ENCODE measurements around the gene SP4. TPM values are rescaled to one million over a fixed set of nuclear protein-coding genes. Genes with fewer than 3 reads are reported as not detected.

The SP4 gene
- total RNA-seq (2014; rRNA removed; shearing (Covaris generic)): 12.6 and 16.6 TPM in 2 replicates

GRCh38 chr7:21427871-21428658, at the start of gene SP4:
Gene SP4, plus strand, starts transcription at chr7:21428083. Its CDS starts 169 bp downstream, at chr7:21428252.
- peak; percentile 99 for DNase-seq (ENCODE audit: low spot score)

GRCh38 chr7:21383227-21384220, 44.4 kb upstream of the SP4 start:
- no peak for DNase-seq (ENCODE audit: low spot score)

GRCh38 chr7:21393937-21394336, 33.9 kb upstream of the SP4 start:
- no peak for DNase-seq (ENCODE audit: low spot score)

GRCh38 chr7:21401944-21402343, 25.9 kb upstream of the SP4 start:
- no peak for DNase-seq (ENCODE audit: low spot score)

GRCh38 chr7:21407796-21408480, 19.9 kb upstream of the SP4 start:
- no peak for DNase-seq (ENCODE audit: low spot score)

- DNase-seq (ENCODE audit: low spot score): no peak
These were observed 19.4 kb upstream of the SP4 start for GRCh38 chr7:21408481-21408820.

GRCh38 chr7:21412410-21412851, 15.5 kb upstream of the SP4 start:
- no peak for DNase-seq (ENCODE audit: low spot score)

GRCh38 chr7:21412957-21413356, 14.9 kb upstream of the SP4 start:
- DNase-seq (ENCODE audit: low spot score): no peak

- DNase-seq (ENCODE audit: low spot score): no peak
These were observed 14.4 kb upstream of the SP4 start for GRCh38 chr7:21413502-21413901.

GRCh38 chr7:21414795-21415393, 13.0 kb upstream of the SP4 start:
- DNase-seq (ENCODE audit: low spot score): no peak

- no peak for DNase-seq (ENCODE audit: low spot score)
These were observed 10.2 kb upstream of the SP4 start for GRCh38 chr7:21417647-21418046.

- no peak for DNase-seq (ENCODE audit: low spot score)
These were observed 5.1 kb upstream of the SP4 start for GRCh38 chr7:21422751-21423150.

GRCh38 chr7:21425290-21425689, 2.6 kb upstream of the SP4 start:
- DNase-seq (ENCODE audit: low spot score): no peak

- no peak for DNase-seq (ENCODE audit: low spot score)
These were observed 1.3 kb upstream of the SP4 start for GRCh38 chr7:21426286-21427181.

GRCh38 chr7:21427182-21427870, 557 bp upstream of the SP4 start:
- peak; percentile 100 for DNase-seq (ENCODE audit: low spot score)

GRCh38 chr7:21428659-21428941, 717 bp downstream of the SP4 start:
- no peak for DNase-seq (ENCODE audit: low spot score)

- no peak for DNase-seq (ENCODE audit: low spot score)
These were observed 1.1 kb downstream of the SP4 start for GRCh38 chr7:21429021-21429420.

GRCh38 chr7:21429786-21430574, 2.1 kb downstream of the SP4 start:
- no peak for DNase-seq (ENCODE audit: low spot score)

- DNase-seq (ENCODE audit: low spot score): no peak
These were observed 2.7 kb downstream of the SP4 start for GRCh38 chr7:21430575-21430954.

Data from H4 (cell line).